Fibroblast of gingiva (primary cell): Measurements from ENCODE around the gene CELF2.

Experiments used
- DNase-seq: peaks from one replicate; pipeline ENCODE4 v3.0.0-alpha.2; 2011; ENCODE audit warnings: low read depth

CELF2 gene

GRCh38 chr10:11225935-11226334, 208.3 kb downstream of the CELF2 start:
- no peak for DNase-seq

DNA sequence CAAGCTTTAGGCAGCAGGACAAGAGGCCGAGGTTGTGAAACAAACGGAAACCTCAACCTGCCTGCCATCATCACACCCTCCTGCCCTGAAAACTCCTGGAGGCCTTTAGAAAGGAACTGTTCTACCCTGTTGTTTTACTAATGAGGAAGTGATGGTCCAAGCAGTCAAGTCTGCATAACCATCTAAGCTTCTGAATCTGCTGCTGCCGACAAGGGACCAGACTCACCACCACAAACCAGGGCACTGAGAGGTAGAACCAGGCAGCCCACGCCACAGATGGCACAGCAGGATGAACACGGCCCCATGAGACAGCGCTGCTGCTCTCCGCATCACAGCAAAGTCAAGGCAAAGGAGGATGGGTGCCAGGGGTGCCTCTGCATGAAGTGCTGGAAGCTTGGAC, 209.4 kb downstream of the CELF2 start:
- no peak for DNase-seq

GRCh38 chr10:11229893-11230292, 212.2 kb downstream of the CELF2 start:
- DNase-seq, result no peak

GRCh38 chr10:11230498-11231167, 213.0 kb downstream of the CELF2 start:
- DNase-seq, result no peak

DNA sequence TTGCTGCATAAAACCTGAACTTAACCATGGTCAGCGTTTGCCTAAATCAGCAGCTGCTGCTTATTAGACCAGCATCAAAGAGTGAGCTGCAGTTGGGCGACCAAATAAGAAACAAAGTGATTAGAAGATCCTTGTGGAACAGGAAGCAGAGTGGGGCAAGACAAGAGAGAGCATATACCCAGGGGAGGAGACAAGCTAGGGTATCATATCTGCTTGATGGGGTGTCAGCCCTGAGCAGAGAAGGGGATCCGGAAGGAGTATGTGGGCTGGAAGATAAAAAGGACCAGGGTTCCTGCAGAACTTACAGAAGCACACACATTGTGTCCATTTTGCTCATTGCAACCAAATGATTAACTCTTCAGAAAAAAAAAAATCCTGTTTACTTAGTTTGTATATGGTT, 213.6 kb downstream of the CELF2 start:
- DNase-seq, result no peak

DNA sequence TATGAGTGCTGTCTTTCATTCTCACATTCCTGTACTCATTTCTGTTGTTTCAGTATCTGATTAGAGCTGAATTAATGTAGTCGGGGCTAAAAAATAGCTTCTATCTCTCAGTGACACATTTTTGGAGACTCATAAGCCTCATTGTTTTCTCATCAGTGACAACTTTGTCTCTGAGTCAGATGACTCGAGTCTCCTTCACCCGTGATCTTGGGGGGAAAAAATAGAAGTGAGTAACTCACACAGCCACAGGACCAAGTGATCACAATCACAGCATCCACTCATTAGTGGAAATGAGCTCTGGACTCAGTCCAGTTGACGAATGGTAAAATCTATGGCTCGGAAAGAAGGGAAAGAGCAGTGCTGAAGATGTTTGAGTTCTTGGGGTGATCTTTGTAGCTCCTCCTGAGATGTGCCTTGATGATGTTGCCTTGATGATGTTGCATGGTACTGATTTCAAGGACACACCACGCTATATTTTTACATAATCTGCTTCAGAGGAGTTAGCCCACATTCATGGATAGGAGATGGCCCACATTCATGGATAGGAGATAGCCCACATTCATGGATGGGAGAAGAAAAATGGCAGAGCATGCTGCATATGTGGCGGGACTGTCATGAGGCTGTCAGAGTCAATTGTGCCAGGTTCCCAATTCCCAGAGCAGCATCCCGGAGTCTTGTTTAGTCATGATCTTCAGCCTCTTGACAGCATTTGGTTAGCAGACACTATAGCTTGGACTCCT, 214.7 kb downstream of the CELF2 start:
- DNase-seq, result no peak

DNA sequence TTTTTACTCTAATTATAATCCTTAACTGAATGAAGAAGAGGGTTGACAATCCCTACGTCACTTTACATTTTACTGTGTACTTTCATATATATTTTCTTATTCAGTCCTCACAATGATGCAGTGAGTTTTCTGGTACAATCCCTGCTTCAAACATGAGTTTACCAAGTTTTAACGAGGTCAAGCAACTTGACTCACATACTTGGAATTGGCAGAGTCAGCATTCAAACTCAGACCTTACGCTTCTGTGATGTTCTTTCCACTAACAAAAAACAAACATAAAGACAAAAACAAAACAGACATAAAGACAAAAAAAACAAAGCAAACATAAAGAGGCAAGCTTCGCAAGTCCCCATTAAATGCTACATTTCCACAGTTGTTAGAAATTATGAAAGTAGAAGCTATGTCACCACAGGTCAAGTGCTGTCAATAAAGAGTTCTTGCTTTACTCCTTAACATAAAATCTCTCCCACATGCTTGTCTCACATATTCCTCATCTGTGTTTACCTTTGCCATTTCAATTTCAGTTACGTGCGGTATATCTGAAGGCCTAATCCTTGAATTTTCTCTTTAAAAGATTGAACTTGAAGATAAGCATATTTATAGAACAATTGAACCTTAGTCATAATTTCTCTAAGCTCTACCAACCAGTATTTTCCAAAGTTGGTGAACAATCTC, 217.3 kb downstream of the CELF2 start:
- DNase-seq, result no peak

- DNase-seq, result no peak
These were observed 218.1 kb downstream of the CELF2 start for GRCh38 chr10:11235771-11236170.

DNA sequence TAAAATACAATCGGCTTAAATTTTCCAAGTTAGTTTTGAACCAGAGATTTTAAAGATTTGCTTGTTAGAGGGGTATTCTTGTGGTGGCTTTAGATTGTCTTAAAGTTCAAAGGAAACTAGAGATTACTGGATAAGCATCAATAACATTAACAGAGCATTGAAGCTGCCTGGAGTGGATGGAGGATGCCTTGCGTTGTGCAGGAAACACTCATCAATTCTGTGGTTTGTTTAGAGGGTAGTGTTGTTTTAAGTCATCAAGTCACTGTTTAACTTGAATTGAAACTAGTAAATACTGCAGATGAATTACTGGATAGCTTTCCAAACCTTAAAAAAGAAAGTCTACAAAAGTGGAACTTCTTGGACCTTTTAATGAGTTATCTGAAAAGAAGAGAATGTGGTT, 218.6 kb downstream of the CELF2 start:
- DNase-seq, result no peak

DNA sequence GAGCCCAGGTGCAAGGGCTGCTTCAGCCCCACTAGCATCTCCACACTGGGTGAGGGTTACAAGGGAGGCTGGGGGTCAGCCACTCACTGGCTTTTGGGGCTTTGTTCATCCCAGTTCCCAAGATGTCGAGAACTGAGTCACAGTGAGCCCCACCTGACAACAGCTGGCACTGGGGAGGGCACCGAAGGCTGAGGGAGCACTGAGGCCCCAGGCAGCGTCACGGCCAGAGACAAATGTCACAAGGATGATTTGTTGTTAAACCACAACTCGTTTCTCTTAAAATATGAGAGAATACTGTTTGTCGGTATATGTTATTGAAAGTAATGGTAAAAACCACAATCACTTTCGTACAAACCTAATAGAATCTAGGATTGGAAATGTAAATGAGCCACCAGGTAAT, 219.9 kb downstream of the CELF2 start:
- no peak for DNase-seq

DNA sequence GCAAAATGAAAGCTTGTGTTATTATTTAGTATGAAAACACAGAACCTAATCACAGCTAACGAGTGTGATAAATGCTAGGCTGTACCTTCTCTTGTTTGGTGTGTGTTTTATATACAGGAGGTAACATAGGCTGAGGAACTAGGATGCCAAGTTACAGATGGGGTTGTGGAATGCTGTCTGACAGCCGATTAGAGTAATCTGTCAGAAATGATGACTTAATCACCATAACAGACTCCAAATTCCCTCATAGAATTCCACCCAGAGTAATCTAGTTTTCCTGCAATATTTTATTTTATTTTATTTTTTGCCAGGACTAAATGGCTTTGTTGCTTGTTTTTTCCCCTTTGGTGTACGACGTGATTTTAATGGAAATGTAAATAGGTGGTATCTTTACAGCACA, 221.2 kb downstream of the CELF2 start:
- no peak for DNase-seq

DNA sequence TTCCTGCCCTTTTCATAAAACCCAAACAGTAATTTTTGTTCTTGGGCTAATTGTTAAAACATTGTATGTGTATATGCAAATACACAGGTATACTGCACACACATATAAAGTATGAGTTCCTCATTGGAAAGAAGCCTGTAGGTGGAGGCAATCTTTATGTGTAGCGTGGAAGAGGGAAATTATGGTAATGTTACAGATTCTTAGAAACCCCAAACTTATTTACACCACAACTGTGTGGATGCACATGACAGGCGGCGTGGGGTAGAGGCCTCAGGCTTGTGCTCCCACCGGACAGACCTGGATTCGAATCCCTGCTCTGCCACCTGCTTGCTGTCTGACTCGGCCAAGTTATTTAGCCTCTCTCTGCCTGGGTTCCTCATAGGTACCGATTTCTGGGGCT, 223.0 kb downstream of the CELF2 start:
- DNase-seq, result no peak

DNA sequence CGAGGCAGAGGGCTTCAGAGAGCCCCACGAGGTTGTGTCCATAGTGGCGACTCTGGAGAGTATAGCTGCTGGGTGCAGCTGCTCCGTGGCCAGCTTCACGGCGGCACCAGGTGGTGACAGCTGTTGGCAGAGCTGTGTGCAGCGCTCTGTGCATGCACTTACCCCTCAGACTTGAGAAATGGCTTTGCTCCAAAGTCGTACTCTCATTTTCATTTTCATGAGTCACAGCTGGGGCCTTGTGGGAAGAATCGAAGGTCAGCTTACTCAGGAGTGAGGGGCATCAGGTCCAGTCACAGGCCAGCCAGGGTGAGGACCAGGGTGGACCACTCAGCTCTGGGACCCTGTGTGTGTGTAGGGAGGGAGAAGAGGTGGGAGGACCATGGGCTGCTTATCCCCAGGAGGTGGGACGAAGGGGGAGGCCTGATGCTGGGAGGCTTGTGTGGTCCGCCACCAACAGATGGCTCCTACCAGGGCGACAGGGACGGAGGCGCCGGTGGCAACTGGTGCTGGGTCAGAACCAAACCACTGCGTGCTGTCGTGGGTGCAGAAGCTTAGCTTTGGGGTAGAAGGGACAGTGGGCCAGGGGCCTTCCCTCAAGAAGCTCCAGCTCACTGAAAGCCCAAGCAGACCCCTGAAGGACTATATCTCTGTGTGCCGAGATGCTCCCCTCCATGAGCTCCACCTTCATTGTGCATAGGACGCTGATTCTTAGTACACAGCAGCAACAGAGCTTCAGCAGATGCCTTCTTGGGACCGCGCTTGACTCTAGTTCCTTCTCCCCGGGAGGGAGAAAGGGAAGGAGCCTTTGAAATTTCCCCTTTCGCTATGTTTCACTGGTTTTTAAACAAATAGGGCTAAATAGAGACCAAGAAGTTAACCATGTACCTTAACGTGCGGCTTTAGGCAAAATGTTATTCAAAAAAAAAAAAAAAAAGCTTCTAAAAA, 225.0 kb downstream of the CELF2 start:
- no peak for DNase-seq

GRCh38 chr10:11243425-11244222, 226.0 kb downstream of the CELF2 start:
- DNase-seq, result no peak

- DNase-seq, result no peak
These were observed 227.4 kb downstream of the CELF2 start for GRCh38 chr10:11245095-11245479.

DNA sequence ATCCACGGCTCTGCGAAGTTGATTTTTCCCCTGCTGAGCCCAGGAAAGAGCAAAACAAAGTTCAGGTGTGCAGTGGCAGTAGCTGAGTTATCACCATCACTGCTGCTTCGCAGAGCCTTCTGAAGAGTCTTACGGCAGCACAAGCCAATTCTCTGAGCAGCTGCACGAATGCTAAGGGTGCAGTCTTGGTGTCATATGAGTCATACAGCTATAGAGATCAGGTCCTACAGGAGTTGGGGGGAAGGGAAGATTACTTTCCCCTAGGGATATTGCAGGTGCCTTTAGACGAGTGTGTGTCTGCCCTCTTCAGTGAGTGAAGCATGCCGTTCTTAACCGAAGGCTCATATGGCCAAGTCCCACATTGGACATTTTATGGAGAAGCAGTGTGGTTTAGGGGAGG, 227.8 kb downstream of the CELF2 start:
- DNase-seq, result no peak

- no peak for DNase-seq
These were observed 228.4 kb downstream of the CELF2 start for GRCh38 chr10:11245981-11246590.

GRCh38 chr10:11246752-11247467, 229.2 kb downstream of the CELF2 start:
- no peak for DNase-seq

GRCh38 chr10:11249152-11249807, 231.6 kb downstream of the CELF2 start:
- DNase-seq, result no peak

DNA sequence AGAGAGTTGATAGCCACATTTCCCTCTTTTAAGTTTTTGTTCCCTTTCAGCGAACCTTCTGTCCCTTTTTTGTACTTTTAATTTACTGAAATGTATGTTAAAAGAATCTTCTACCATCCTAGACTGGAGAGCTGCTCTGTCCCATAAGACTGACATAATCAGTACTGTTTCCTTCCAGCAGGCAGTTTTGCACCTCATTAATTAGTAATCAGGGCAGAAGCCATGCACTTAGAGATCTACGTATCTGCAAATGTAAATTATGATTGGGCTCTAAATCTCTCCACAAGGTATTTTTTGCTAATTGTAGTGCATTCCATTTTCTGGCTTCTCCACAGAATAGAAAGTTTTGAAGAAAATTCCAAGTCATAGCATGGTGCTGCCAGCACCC, 232.1 kb downstream of the CELF2 start:
- no peak for DNase-seq
